ENCODE measurements around the gene MCOLN2.

DNA sequence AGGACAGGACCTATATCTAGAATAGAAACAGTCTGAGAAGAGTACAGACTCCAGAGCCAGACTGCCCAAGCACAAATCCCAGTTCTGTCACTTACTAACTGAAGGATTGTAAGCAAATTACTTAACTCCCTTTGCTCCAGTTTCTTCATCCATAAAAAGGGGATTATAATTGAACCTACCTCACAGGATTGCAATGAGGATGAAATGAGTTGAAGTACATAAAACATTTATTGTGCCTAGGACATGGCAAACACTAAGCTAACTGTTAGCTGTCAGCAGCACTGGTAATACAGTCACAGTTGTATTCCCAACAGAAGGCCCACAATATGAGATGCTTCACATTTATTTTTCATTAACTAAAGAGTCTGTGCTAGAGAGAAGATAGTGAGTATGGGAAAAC, 33.9 kb downstream of the MCOLN2 start:
- TF ChIP-seq KLF10 (tag by site-specific recombination; IDR thresholded peaks at IDR 0.05): no peak
- TF ChIP-seq ZNF2 (tag by site-specific recombination; IDR thresholded peaks at IDR 0.05): no peak
- TF ChIP-seq, protein P1, sequence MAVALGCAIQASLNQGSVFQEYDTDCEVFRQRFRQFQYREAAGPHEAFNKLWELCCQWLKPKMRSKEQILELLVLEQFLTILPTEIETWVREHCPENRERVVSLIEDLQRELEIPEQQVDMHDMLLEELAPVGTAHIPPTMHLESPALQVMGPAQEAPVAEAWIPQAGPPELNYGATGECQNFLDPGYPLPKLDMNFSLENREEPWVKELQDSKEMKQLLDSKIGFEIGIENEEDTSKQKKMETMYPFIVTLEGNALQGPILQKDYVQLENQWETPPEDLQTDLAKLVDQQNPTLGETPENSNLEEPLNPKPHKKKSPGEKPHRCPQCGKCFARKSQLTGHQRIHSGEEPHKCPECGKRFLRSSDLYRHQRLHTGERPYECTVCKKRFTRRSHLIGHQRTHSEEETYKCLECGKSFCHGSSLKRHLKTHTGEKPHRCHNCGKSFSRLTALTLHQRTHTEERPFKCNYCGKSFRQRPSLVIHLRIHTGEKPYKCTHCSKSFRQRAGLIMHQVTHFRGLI (tag by site-specific recombination; IDR thresholded peaks at IDR 0.05): no peak

Measured in HEK293 (cell line).